Panc1 (cell line): ENCODE data around the gene MORN4. TPM values are rescaled to one million over a fixed set of nuclear protein-coding genes. Genes with fewer than 3 reads are reported as not detected.

Experiments used
- ATAC-seq: fragments of 200-7000 bp; cut with Tn5 transposase; 2 replicates; pipeline ENCODE4 v1.9.1; 2020; ENCODE audit warnings: mild to moderate bottlenecking, moderate library complexity
- BruUV-seq: library from RNA; stranded (reverse); fragments of 400-500 nt; replicated peaks from 2 replicates; lab custom pipeline; 2021; lab: Mats Ljungman, UMichigan
- CTCF ChIA-PET: fragments of 300-600 bp; sonication (Branson Sonifier 250); formaldehyde crosslinking; loops from one replicate; lab custom pipeline; 2022; ENCODE audit warnings: antibody characterized with exemption; lab: Charles Lee
- POLR2A ChIA-PET: fragments of 300-600 bp; sonication (Branson Sonifier 250); formaldehyde crosslinking; loops from one replicate; lab custom pipeline; 2022; ENCODE audit warnings: antibody characterized with exemption; lab: Charles Lee
- DNase-seq: peaks from one replicate; pipeline ENCODE4 v3.0.0-alpha.2; 2010; ENCODE audit warnings: low read depth, low spot score
- H3K27ac ChIP-seq: 2 replicates; pipeline ENCODE4 v1.5.1; 2011; ENCODE audit warnings: mild to moderate bottlenecking, low read length, inconsistent platforms
- H3K27me3 ChIP-seq: fragments of 200-500 bp; sonication (Bioruptor generic); 2 replicates; pipeline ENCODE4 v1.6.0; 2014; ENCODE audit warnings: low read length, inconsistent platforms; ENCODE audit not compliant: control insufficient read depth, insufficient read depth
- H3K36me3 ChIP-seq: fragments of 200-500 bp; sonication (Bioruptor generic); 2 replicates; pipeline ENCODE4 v1.5.1; 2014; ENCODE audit warnings: inconsistent platforms, mild to moderate bottlenecking, low read length, moderate library complexity; ENCODE audit not compliant: control insufficient read depth, insufficient read depth
- H3K4me1 ChIP-seq: 2 replicates; pipeline ENCODE4 v1.5.1; 2011; ENCODE audit warnings: inconsistent platforms, mild to moderate bottlenecking, low read length, moderate library complexity; ENCODE audit not compliant: control insufficient read depth, insufficient read depth
- H3K4me3 ChIP-seq, 2 experiments: 2 replicates each; pipeline ENCODE4 v1.5.1; 2011 to 2012; ENCODE audit warnings: low read depth in 2 of 2, low read length in 2 of 2, mild to moderate bottlenecking in 2 of 2, inconsistent platforms in 1 of 2, moderate library complexity in 1 of 2
- H3K9me3 ChIP-seq: fragments of 200-500 bp; sonication (Bioruptor generic); 2 replicates; pipeline ENCODE4 v1.5.1; 2014; ENCODE audit warnings: low read depth, mild to moderate bottlenecking, inconsistent platforms, low read length, moderate library complexity; ENCODE audit not compliant: control insufficient read depth, insufficient read depth
- POLR2AphosphoS5 ChIP-seq: IDR thresholded peaks from 2 replicates; pipeline ENCODE4 v1.6.1; 2012; ENCODE audit warnings: mild to moderate bottlenecking, low read depth, low read length, moderate library complexity
- SIN3A ChIP-seq: IDR thresholded peaks from 2 replicates; pipeline ENCODE4 v1.6.1; 2012; ENCODE audit warnings: low read depth, mild to moderate bottlenecking, low read length, moderate library complexity, borderline replicate concordance; ENCODE audit not compliant: insufficient read depth
- TCF7L2 ChIP-seq: IDR thresholded peaks from 2 replicates; pipeline ENCODE4 v1.6.1; 2011; ENCODE audit warnings: mild to moderate bottlenecking, low read depth, low read length, inconsistent platforms
- in situ Hi-C: cut with HindIII; loops from 2 replicates; pipeline ENCODE4 v1.10.0; 2016; ENCODE audit warnings: low sequenced_read_pairs, low pct_unique_long_range_greater_than_20kb
- intact Hi-C: fragments of 100-400 bp; cut with micrococcal nuclease; formaldehyde crosslinking; loops from one replicate; pipeline ENCODE4 v1.10.0; 2022; ENCODE audit not compliant: unreplicated experiment
- total RNA-seq: library from RNA; stranded (reverse); gene quantifications from one replicate; pipeline ENCODE4 v1.2.1, GENCODE V29; 2021; ENCODE audit not compliant: unreplicated experiment
- TF ChIP-seq, protein P1 (sequence below): fragments of 450-650 bp; IDR thresholded peaks from 2 replicates; pipeline ENCODE4 v1.5.1; 2017; ENCODE audit warnings: mild to moderate bottlenecking
- TF ChIP-seq, protein P2 (sequence below), 2 experiments: IDR thresholded peaks; 2 replicates each; pipeline ENCODE4 v1.6.1; 2011 to 2012; ENCODE audit warnings: low read depth in 2 of 2, control low read depth in 1 of 2, low read length in 1 of 2, mild to moderate bottlenecking in 1 of 2, moderate library complexity in 1 of 2; ENCODE audit not compliant: insufficient read depth in 1 of 2

The MORN4 gene
- total RNA-seq, 1 experiment from 2014 or later: 17.9 TPM

- intact Hi-C loops (no loop called here), in situ Hi-C loops (no loop called here)
- Histone ChIP-seq H3K27me3 (no peaks in the 10 kb centered on the region), H3K27ac (peak overlapping the region; percentile 74), H3K4me1 (peaks cover 9% of the 10 kb centered on the region; the same call in 1 of the 2 replicates), H3K4me3 (peak overlapping the region; percentile 68 to 81), H3K36me3 (no peaks in the 10 kb centered on the region; the same call in 1 of the 2 replicates), H3K9me3 (no peaks in the 10 kb centered on the region)
- ChIA-PET CTCF (interaction anchor here (0.6 to 1.0 kb wide), 3 partner anchors 28 to 46 kb away, joined by 3 to 4 read pairs (median 3); partner anchors contain the start of gene AVPI1), POLR2A (interaction anchor here (0.6 to 0.8 kb wide), 3 partner anchors 12 to 263 kb away, joined by 3 to 10 read pairs (median 4); no protein-coding TSS in a partner anchor)
- TF ChIP-seq SIN3A (peak; percentile 53; the same call in 1 of the 2 replicates), POLR2AphosphoS5 (no peak), TCF7L2 (no peak)
- TF ChIP-seq, protein P1, sequence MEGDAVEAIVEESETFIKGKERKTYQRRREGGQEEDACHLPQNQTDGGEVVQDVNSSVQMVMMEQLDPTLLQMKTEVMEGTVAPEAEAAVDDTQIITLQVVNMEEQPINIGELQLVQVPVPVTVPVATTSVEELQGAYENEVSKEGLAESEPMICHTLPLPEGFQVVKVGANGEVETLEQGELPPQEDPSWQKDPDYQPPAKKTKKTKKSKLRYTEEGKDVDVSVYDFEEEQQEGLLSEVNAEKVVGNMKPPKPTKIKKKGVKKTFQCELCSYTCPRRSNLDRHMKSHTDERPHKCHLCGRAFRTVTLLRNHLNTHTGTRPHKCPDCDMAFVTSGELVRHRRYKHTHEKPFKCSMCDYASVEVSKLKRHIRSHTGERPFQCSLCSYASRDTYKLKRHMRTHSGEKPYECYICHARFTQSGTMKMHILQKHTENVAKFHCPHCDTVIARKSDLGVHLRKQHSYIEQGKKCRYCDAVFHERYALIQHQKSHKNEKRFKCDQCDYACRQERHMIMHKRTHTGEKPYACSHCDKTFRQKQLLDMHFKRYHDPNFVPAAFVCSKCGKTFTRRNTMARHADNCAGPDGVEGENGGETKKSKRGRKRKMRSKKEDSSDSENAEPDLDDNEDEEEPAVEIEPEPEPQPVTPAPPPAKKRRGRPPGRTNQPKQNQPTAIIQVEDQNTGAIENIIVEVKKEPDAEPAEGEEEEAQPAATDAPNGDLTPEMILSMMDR: no peak
- TF ChIP-seq, protein P2, sequence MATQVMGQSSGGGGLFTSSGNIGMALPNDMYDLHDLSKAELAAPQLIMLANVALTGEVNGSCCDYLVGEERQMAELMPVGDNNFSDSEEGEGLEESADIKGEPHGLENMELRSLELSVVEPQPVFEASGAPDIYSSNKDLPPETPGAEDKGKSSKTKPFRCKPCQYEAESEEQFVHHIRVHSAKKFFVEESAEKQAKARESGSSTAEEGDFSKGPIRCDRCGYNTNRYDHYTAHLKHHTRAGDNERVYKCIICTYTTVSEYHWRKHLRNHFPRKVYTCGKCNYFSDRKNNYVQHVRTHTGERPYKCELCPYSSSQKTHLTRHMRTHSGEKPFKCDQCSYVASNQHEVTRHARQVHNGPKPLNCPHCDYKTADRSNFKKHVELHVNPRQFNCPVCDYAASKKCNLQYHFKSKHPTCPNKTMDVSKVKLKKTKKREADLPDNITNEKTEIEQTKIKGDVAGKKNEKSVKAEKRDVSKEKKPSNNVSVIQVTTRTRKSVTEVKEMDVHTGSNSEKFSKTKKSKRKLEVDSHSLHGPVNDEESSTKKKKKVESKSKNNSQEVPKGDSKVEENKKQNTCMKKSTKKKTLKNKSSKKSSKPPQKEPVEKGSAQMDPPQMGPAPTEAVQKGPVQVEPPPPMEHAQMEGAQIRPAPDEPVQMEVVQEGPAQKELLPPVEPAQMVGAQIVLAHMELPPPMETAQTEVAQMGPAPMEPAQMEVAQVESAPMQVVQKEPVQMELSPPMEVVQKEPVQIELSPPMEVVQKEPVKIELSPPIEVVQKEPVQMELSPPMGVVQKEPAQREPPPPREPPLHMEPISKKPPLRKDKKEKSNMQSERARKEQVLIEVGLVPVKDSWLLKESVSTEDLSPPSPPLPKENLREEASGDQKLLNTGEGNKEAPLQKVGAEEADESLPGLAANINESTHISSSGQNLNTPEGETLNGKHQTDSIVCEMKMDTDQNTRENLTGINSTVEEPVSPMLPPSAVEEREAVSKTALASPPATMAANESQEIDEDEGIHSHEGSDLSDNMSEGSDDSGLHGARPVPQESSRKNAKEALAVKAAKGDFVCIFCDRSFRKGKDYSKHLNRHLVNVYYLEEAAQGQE (IDR thresholded peaks at IDR 0.05; ENCODE audit: insufficient read depth in 1 of 2, low read depth in 2 of 2, low read length in 1 of 2): 0 out of 4 replicates have a peak, but pooled peaks of 1 of the 2 experiments have one; percentile 19
- BruUV-seq: TSS peak; percentile 86
- no peak for DNase-seq
- ATAC-seq: peak; percentile 57
Measured at GRCh38 chr10:97640868-97641811, 7.8 kb upstream of the MORN4 start.

DNA sequence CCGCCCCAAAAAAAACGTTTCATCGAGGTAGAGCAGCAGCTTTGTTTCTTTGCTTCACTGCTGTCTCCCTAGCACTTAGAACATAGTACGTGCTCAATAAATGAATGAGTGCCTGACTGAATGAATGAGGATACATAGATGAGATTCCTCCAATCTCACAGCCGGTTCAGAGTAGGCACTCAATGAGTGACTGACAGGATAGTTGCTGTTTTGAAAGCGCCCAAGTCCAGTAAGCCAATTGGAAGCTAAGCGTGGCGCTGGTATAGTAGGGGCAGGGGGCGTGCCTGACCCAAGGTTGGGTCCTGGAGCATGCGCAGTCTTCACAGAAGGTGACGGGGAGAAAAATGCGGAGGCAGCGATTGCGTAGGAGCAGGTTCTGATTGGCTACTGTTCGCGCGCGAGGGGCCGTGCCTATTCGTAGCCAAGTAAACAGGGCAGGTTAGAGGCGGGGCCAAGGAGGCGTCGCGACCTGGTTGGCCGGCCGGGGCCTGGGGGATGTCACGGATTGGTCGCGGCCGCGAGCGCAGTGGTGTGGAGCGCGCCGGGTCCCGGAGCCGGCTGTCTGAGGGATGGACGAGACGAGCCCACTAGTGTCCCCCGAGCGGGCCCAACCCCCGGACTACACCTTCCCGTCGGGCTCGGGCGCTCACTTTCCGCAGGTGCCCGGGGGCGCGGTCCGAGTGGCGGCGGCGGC lies 7.0 kb upstream of the MORN4 start, which contains the start of gene PI4K2A:
Gene PI4K2A, plus strand, starts transcription at position 498 of the 694 bp plus-strand sequence. Its CDS starts 72 bp downstream, at position 570.
- TF ChIP-seq POLR2AphosphoS5 (peak; percentile 52; the same call in 1 of the 2 replicates), TCF7L2 (no peak), SIN3A (peak; percentile 58; the same call in 1 of the 2 replicates)
- TF ChIP-seq, protein P2 (IDR thresholded peaks at IDR 0.05; ENCODE audit: insufficient read depth in 1 of 2, low read depth in 2 of 2, low read length in 1 of 2): no peak
- TF ChIP-seq, protein P1: no peak

More for the DNA sequence above, 7.0 kb upstream of the MORN4 start, which contains the start of gene PI4K2A:
- Histone ChIP-seq H3K27me3 (no peaks in the 10 kb centered on the region), H3K4me3 (peak within 1 kb of the TSS; percentile 68 to 81), H3K4me1 (peaks cover 9% of the 10 kb centered on the region; the same call in 1 of the 2 replicates), H3K27ac (peak within 1 kb of the TSS; percentile 75), H3K36me3 (no peaks in the 10 kb centered on the region; the same call in 1 of the 2 replicates), H3K9me3 (no peaks in the 10 kb centered on the region)
- BruUV-seq: no TSS peak
- in situ Hi-C loops (no loop called here), intact Hi-C loops (no loop called here)
- ATAC-seq: peak; percentile 99
- POLR2A ChIA-PET: interaction anchor here (0.6 kb wide), 2 partner anchors 13 to 1785 kb away, joined by 3 to 4 read pairs; no protein-coding TSS in a partner anchor
- CTCF ChIA-PET: interaction anchor here (0.5 to 1.0 kb wide), 4 partner anchors 27 to 108 kb away, joined by 3 to 4 read pairs (median 3); partner anchors contain the start of gene AVPI1
- peak; percentile 99 for DNase-seq
